RPMI7951 (cell line): ENCODE data around the gene TLCD1. TPM values are rescaled to one million over a fixed set of nuclear protein-coding genes. Genes with fewer than 3 reads are reported as not detected.
"Not testable (repeated sequence)": the region's sequence is repeated elsewhere in the genome, so short reads cannot be mapped to it uniquely, and the experiment has no call there.

Source experiments
- DNase-seq: peaks from one replicate; pipeline ENCODE4 v3.0.0-alpha.2; 2012; ENCODE audit warnings: low read depth
- total RNA-seq: library from RNA; depleted of rRNA; stranded (reverse); fragments of >200 nt; shearing (Covaris generic); gene quantifications from 2 replicates; pipeline ENCODE4 v1.2.3, GENCODE V29; 2014

TLCD1 gene
- total RNA-seq, 1 experiment from 2014 or later, result 8.7 TPM

DNA sequence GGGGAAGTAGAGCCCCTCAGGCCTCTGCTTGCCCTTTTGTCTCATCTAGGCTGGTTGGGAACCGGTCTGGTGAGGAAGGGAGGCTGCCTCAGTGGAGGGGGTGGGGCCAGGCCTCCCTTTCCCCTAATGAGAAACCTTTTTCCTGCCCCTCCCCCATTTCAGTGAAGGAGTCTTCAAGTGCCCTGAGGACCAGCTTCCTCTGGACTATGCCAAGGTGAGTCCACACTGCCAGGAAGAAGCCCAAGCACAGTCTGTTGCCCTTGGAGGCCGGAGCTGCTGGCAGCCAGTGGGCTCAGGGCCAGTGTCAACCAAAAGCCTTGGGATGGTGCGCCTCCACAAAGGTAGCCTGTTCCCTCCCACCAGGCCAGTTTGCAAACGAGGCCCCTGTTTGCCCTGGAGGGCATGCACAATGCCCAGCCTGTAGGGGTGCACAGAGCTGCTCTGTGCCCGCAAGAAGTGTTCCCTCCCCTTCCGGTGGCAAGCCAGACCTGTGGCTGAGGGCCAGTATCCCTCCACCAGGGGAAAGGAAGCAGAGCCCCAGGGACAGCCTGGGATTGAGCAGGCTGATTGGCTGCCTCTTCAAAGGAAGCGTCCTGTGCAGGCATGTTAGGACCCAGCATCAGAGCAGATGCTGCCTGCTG lies 21.1 kb upstream of the TLCD1 start:
- no peak for DNase-seq

- no peak for DNase-seq
Observed at GRCh38 chr17:28746611-28747050, 20.6 kb upstream of the TLCD1 start.

GRCh38 chr17:28745786-28746411 lies 19.9 kb upstream of the TLCD1 start:
- peak; percentile 11 for DNase-seq

DNA sequence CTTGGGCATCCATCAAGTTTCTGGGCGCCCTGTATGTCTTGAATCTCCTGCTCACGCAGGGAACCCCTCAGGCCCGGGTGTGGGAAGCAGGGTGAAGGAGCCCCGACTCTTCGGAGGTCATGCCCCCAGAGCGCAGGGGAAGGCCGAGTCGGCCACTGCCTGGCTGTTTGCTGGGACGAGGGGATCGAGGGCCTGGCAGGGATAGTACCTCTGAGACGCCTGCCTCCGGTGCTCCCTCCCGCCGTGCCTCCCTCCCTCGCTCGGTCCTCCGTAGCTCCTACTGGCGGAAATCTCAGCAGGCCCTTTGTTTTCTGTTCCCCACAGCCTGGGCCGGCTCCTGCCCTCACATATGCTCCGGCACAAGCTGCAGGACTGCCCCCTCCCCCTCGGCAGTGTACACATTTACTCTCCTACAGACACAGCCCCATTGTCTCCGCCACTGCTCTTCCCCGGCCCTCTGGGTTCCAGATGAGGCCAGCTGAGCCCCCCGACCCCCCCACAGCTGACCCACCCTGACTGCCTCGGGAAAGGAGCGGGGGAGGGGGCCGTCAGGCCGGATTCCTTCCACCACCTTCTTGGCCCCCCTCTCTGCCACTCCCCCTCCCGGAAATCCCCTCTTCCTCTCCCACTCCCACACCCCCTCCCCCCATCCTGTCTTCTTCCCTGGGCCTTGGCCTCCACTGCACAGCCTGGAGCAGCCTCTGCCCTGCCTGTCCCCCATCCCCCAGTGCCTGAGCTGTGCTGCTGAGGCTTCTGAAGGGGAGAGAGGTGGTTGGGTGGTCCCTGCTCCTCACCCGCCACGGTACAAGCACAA lies 19.1 kb upstream of the TLCD1 start:
- DNase-seq, result peak; percentile 58

GRCh38 chr17:28744104-28744971 lies 18.3 kb upstream of the TLCD1 start:
- peak; percentile 39 for DNase-seq

- DNase-seq, result peak; percentile 89
Observed at GRCh38 chr17:28743243-28744103, 17.4 kb upstream of the TLCD1 start, which contains the start of gene TRAF4. Gene TRAF4, plus strand, starts transcription at chr17:28744011. Its CDS starts 102 bp downstream, at chr17:28744113.

GRCh38 chr17:28741358-28742349 lies 15.6 kb upstream of the TLCD1 start:
- no peak for DNase-seq

- DNase-seq, result no peak
Observed at GRCh38 chr17:28740406-28741357, 14.6 kb upstream of the TLCD1 start.

DNA sequence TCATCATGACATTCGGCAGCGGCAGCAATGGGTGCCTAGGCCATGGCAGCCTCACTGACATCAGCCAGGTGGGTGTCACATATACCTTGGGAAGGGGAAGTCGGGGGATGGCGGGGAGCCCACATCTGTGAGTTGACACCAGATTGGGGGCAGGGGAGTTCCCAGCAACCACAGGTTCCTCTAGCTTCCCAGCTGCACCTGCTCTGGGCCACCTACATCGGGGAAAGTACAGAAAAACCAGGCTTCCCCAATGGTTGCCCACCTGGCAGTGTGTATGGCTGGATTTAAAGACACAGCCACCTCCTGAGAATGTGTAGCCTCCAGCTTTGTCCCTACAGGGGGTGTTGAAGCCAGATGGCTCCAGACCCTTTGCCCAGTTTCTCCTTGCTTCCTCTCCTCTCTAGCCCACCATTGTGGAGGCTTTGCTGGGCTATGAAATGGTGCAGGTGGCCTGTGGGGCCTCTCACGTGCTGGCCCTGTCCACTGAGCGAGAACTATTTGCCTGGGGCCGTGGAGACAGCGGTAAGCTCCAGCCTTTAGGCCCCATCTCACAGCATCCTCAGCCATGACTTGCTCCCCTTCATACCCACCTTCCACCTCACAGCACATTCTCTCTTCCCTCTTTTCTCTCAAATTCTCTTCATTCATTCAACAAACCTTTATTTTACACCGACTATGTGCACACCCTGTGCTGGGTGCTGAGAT lies 12.8 kb upstream of the TLCD1 start:
- DNase-seq, result no peak

GRCh38 chr17:28737770-28738679 lies 12.0 kb upstream of the TLCD1 start:
- DNase-seq, result no peak

DNA sequence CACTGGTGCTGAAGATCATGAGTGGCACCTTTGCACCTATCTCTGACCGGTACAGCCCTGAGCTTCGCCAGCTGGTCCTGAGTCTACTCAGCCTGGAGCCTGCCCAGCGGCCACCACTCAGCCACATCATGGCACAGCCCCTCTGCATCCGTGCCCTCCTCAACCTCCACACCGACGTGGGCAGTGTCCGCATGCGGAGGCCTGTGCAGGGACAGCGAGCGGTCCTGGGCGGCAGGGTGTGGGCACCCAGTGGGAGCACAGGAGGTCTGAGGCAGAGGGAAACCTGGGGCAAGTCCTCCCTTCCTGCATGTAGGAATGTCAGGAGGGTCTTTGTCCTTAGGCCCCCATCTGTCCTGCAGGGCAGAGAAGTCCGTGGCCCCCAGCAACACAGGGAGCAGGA lies 11.3 kb upstream of the TLCD1 start:
- no peak for DNase-seq

DNA sequence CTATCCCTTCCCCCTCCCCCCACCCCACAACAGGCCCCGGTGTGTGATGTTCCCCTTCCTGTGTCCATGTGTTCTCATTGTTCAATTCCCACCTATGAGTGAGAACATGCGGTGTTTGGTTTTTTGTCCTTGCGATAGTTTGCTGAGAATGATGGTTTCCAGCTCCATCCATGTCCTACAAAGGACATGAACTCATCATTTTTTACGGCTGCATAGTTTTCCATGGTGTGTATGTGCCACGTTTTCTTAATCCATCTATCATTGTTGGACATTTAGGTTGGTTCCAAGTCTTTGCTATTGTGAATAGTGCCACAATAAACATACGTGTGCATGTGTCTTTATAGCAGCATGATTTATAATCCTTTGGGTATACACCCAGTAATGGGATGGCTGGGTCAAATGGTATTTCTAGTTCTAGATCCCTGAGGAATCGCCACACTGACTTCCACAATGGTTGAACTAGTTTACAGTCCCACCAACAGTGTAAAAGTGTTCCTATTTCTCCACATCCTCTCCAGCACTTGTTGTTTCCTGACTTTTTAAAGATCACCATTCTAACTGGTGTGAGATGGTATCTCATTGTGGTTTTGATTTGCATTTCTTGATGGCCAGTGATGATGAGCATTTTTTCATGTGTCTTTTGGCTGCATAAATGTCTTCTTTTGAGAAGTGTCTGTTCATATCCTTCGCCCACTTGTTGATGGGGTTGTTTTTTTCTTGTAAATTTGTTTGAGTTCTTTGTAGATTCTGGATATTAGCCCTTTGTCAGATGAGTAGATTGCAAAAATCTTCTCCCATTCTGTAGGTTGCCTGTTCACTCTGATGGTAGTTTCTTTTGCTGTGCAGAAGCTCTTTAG lies 10.1 kb upstream of the TLCD1 start:
- not testable (repeated sequence) for DNase-seq

GRCh38 chr17:28735242-28735722 lies 9.2 kb upstream of the TLCD1 start:
- peak; percentile 48 for DNase-seq

DNA sequence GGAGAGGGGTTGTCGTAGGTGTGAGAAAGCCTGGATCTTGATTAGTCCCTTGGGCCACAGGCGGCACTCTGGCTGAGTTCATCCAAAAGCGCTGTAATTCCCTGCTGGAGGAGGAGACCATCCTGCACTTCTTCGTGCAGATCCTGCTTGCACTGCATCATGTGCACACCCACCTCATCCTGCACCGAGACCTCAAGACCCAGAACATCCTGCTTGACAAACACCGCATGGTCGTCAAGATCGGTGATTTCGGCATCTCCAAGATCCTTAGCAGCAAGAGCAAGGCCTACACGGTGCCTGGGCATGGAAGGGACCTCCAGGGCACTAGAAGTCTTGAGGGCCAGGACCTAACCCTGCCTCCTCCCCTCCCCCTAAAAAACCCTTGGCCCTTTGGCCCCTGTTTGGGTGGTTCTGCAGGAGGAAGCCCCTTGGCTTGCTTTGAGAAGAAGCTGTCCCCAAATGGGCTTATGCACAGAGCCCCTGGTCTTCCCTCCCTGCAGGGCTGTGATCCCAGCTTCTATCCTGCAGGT lies 8.7 kb upstream of the TLCD1 start:
- no peak for DNase-seq

DNA sequence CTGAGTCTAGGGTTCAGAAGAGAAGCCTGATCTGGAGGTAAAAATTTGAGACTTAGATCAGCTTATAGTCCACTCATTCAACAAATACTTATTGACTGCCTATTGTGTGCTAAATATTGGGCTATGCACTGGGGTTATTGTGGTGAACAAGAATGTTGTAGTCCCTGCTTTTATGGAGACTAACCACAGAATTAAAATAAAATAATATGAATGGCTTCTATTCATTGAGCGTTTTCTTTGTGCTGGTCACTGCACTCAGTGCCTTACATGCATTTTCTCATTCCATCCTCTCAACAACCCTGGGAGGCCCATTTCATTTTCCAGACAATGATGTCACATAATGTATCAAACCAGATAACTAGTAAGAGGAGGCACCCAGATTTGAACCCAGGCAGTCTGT lies 7.3 kb upstream of the TLCD1 start:
- no peak for DNase-seq
